Measurements from ENCODE around the gene EDEM1.

GRCh38 chr3:5213574-5213966 lies 26.1 kb downstream of the EDEM1 start:
- TF ChIP-seq CTCF (IDR thresholded peaks at IDR 0.05; ENCODE audit: poor library complexity, severe bottlenecking): no peak
- TF ChIP-seq MXI1 (conservative IDR thresholded peaks at IDR 0.05; ENCODE audit: poor library complexity, severe bottlenecking): no peak
- TF ChIP-seq RAD21 (conservative IDR thresholded peaks at IDR 0.05): no peak
- TF ChIP-seq EZH2 (IDR thresholded peaks at IDR 0.05; ENCODE audit: borderline replicate concordance, insufficient read depth, low read length, poor library complexity, severe bottlenecking): no peak
